Bone marrow (tissue), 2 donors: ENCODE results near the gene ADGRL3.

Source experiments
- DNase-seq, 2 donors: peaks; one replicate each; lab custom pipeline; 2025; lab: John Stamatoyannopoulos, UW

Gene ADGRL3

GRCh38 chr4:61277785-61278760, 77.9 kb downstream of the ADGRL3 start:
- DNase-seq: no peak

- no peak for DNase-seq
Observed at GRCh38 chr4:61292322-61292721, 92.2 kb downstream of the ADGRL3 start.

GRCh38 chr4:61293707-61294400, 93.7 kb downstream of the ADGRL3 start:
- DNase-seq: no peak

GRCh38 chr4:61294936-61295335, 94.8 kb downstream of the ADGRL3 start:
- no peak for DNase-seq

- DNase-seq: no peak
Observed at GRCh38 chr4:61296144-61296543, 96.0 kb downstream of the ADGRL3 start.

- no peak for DNase-seq
Observed at GRCh38 chr4:61298178-61298740, 98.1 kb downstream of the ADGRL3 start.

- DNase-seq: no peak
Observed at GRCh38 chr4:61299316-61299715, 99.2 kb downstream of the ADGRL3 start.

- no peak for DNase-seq
Observed at GRCh38 chr4:61300266-61300844, 100.2 kb downstream of the ADGRL3 start.

GRCh38 chr4:61301271-61301670, 101.1 kb downstream of the ADGRL3 start:
- DNase-seq: no peak

- DNase-seq: no peak
Observed at GRCh38 chr4:61308033-61308432, 107.9 kb downstream of the ADGRL3 start.

- DNase-seq: no peak
Observed at GRCh38 chr4:61309616-61310015, 109.5 kb downstream of the ADGRL3 start.

GRCh38 chr4:61312526-61312925, 112.4 kb downstream of the ADGRL3 start:
- DNase-seq: no peak

- DNase-seq: no peak
Observed at GRCh38 chr4:61318431-61318830, 118.3 kb downstream of the ADGRL3 start.

GRCh38 chr4:61319156-61319555, 119.0 kb downstream of the ADGRL3 start:
- no peak for DNase-seq

GRCh38 chr4:61320154-61320553, 120.0 kb downstream of the ADGRL3 start:
- no peak for DNase-seq

GRCh38 chr4:61320631-61321030, 120.5 kb downstream of the ADGRL3 start:
- DNase-seq: no peak

GRCh38 chr4:61332693-61333092, 132.6 kb downstream of the ADGRL3 start:
- DNase-seq: no peak

GRCh38 chr4:61333490-61333889, 133.4 kb downstream of the ADGRL3 start:
- no peak for DNase-seq

- DNase-seq: no peak
Observed at GRCh38 chr4:61335241-61335763, 135.2 kb downstream of the ADGRL3 start.

- no peak for DNase-seq
Observed at GRCh38 chr4:61336488-61336887, 136.4 kb downstream of the ADGRL3 start.

- no peak for DNase-seq
Observed at GRCh38 chr4:61336916-61337315, 136.8 kb downstream of the ADGRL3 start.

- no peak for DNase-seq
Observed at GRCh38 chr4:61342061-61342460, 141.9 kb downstream of the ADGRL3 start.
